ENCODE results near the gene LY9. TPM values are rescaled to one million over a fixed set of nuclear protein-coding genes. Genes with fewer than 3 reads are reported as not detected.
"Not testable (repeated sequence)": the region's sequence is repeated elsewhere in the genome, so short reads cannot be mapped to it uniquely, and the experiment has no call there.

The LY9 gene
- total RNA-seq, 2 donors from 2014 or later, result 0.65 to 0.71 TPM

DNA sequence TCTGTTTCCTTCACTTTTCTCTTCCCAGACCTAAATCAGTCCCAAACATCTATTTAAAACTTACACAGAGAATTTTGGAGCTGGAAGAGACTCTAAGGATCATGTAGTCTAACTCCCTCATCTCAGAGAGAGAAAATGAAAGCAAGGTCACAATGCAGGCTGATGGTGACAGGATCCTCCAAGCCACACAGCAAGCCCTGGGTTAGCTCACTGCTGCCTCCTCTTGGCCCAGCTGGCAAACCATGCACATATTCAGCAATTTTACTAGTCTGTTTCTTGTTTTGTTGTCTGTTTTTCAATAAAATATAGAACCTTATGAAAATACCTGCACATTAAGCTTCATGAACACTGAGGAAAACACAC, 27.7 kb upstream of the LY9 start:
- ATAC-seq (peak; percentile 78), DNase-seq (peak; percentile 39)
- intact Hi-C loops (cut with DNase I), result no loop called here

GRCh38 chr1:160772331-160772730, 23.6 kb upstream of the LY9 start:
- intact Hi-C loops (cut with DNase I), result no loop called here
- no peak for DNase-seq
- no peak for ATAC-seq

DNA sequence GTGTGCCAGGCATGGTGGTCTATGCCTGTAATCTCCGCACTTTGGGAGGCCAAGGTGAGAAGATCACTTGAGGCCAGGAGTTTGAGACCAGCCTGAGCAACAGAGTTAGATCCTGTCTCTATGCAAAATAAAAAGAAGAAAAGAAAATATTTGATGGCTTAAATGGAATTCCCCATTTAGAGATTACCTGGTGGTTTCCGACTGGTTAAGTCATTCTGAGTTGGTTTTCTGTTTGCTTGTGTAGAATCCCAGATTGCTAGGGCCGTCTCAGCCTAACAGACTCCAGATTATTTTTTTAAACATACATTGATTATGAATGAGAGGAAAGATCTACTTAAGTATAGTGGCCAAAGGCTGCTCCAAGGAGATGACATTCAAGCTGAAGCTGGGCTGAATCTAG, 22.9 kb upstream of the LY9 start:
- intact Hi-C loops (cut with DNase I), result no loop called here
- no peak for DNase-seq
- no peak for ATAC-seq

- DNase-seq (no peak), ATAC-seq (no peak)
- intact Hi-C loops (cut with DNase I), result no loop called here
Observed at GRCh38 chr1:160774886-160775719, 20.9 kb upstream of the LY9 start.

- DNase-seq (no peak), ATAC-seq (no peak)
- intact Hi-C loops (cut with DNase I), result no loop called here
Observed at GRCh38 chr1:160776178-160776577, 19.8 kb upstream of the LY9 start.

DNA sequence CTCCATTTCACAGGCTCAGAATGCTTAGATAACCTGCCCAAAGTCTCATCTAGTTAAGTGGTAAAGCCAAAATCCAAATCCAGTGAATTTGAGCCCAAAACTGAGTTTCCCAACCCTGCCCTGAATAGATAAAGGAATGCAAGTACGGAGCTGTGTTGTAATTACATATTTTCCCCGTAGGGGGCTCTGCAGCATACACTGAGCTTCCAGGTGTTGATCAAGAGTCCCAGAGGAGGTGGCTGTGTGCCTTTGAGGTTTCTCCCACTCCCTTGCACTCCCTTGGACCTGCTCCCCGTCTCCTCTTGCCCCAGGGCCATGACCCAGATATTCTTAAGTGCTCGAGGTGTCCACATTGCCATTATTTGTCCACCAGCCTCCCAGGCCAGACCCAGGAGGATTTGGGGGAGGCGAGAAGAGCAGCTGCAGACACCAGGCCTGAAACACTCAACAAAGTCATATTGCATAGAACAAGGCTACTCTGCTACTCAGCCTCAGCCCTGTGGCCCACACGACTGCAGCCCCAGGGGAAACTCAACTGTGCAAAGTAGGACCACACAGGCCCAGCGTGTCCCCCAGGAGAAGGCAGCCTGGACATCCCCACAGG, 18.4 kb upstream of the LY9 start:
- ATAC-seq, result peak in 1 of 2 donors; percentile 38
- intact Hi-C loops (cut with DNase I), result no loop called here
- no peak for DNase-seq

GRCh38 chr1:160778976-160779375, 17.0 kb upstream of the LY9 start:
- ATAC-seq, result no peak

DNA sequence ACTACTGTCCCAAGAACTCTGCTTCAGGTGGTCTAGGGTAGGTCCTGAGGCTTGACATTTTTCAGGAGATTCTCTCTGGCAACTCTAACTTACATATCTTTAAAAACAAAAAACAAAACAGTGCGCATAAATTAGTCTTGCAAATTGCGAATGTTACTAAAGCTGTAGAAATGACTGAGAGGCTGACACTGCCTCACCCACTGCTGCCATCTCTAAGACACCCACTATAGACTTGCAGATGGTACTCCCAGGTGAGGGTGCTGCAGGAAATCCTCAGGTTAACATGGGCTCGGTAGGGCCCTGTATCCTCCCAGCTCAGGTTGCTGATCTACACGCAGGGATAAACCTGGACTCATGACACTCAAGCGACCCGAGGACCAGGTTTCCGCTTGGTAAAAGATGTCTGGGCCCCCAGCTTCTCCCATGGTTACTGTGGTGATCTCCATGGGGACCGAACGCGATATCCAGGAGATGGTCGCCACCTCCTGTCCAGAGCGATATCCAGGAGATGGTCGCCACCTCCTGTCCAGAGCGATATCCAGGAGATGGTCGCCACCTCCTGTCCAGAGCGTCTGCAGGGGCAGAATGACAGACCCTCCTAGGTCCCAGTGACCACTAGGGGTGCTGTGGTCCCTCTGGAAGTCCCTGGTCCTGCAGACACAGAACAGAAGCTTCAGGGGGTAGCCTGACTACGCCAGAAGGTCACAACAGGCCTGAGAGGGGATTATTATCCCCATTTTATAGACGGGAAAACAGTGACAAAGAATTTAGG, 16.2 kb upstream of the LY9 start:
- ATAC-seq, result no peak
- intact Hi-C loops (cut with DNase I), result no loop called here
- DNase-seq, result no peak

More at GRCh38 chr1:160778976-160779375, 17.0 kb upstream of the LY9 start:
- intact Hi-C loops (cut with DNase I), result no loop called here
- DNase-seq, result no peak

DNA sequence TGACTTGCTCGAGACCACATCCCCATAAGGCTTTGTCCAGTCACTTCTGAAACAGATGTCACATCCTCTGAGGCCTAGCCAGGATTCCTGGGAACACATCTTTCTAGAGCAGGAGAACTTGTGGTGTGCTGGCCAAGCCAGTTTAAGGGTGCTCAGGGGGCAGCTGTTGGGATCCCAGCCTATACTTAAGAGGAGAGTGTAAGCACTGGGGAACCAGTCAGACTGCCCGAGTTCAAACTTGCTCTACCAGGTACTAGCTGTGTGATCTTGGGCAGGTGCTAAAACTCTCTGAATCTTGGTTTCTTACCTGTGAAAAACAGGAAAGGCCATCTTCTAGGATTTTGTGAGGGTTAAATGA, 15.6 kb upstream of the LY9 start:
- ATAC-seq (no peak), DNase-seq (no peak)
- intact Hi-C loops (cut with DNase I), result no loop called here

GRCh38 chr1:160781186-160781766, 14.7 kb upstream of the LY9 start:
- ATAC-seq (peak in 1 of 2 donors; percentile 25), DNase-seq (no peak)
- intact Hi-C loops (cut with DNase I), result no loop called here

DNA sequence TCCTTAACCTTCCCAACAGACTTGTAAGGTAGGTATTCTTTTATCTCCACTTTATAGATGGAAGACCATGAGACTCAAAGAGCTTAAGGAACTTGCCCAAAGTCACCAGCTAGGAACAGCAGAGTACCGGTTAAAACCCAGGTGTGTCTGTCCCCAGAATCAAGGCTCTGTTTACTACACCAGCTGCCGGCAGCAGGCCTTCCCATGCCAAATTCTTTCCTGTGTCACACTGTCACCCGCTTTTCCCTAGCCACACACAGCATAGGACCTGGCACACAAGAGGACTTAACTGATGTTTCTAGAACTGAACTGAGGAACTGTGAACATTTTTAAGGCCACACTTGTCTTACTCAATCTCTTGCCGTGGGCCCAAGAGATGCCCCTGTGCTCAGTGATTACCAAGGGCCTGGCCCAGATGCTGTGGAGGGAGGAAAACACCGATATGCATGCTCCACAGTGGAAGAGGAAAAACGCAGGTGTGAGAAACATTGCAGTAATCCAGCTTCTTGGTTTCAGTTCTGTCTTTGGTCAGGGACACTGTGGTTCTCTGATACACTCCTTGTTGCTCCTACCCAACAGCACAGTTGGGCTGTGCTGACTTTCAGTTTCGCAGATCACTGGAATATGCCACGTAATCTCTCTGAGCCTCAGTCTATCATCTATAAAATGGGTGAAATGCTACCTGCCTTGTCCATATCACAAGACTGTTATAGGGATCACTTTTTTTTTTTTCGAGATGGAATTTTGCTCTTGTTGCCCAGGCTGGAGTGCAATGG, 13.9 kb upstream of the LY9 start:
- intact Hi-C loops (cut with DNase I), result no loop called here
- ATAC-seq (peak in 1 of 2 donors; percentile 65), DNase-seq (no peak)

- ATAC-seq; intact Hi-C loops (cut with DNase I); DNase-seq: not testable (repeated sequence)
Observed at GRCh38 chr1:160782988-160783765, 12.8 kb upstream of the LY9 start.

DNA sequence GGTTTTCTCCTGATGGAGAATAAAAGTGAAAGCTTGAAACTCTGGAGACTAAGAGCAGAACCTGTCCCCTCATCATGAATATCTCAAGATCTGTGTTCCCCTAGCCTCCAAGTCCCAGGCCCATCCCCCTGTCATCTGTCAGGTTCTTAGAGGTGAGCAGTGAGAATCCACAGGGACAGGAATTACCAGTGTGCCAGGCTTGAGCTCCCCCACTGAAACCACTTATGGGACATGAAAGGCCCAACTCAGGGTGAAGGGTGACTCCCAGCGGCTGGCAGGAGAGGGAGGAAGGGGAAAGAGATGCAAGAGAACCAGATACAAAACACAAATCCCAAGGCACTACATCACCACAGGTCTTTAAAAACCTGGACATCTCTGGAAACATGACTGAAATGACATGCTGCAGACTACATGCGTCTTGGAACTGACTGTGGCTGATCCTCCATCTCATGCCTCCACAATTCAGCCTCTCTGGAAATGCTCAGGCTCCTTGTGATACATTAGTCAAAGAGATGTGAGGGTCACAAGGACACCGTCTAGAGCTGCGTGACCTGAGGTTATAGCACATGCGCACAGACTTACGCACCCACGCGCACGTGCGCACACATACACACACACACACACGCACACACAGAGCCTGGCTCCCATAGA, 6.8 kb upstream of the LY9 start:
- intact Hi-C loops (cut with DNase I), result no loop called here
- no peak for DNase-seq
- ATAC-seq, result no peak

DNA sequence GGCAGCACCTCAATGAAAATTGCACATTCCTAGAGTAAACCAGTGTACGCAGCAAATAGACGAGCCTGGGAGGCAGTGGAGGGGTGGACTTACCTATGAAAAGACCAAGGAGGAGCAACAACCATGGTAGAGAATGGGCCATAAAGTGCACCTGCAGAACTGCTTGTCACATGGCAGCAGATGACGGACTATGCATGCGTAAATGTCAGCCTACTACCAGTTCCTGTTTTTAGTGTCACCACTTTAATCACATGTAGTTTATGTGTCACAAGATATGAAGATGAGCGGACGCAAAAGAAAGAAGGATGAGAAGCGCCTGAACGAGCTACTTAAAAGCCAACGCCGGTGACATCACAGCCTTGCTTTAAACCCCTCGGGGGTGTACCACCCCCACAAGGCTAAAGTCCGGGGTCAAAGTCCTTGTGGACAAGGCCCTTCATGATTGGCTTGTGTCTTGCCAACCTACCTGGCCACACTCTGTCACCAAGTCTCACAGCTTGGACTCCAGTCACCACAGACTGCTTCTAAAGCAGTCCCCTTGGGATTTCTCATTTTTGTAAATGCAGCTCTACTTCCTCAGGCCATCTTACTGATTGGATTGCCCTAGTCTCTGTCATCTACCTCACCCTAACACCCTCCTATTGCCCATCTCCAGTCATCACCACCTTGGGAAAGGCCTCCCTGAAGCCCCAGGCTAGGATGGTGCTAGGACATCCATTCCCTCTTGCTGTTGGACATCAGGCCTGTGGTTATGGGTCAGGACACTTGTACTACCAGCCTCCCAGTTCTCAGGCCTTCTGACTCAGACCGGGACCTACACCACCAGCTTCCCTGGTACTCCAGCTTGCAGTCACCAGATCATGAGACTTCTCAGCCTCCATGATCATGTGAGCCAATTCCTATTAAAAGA, 6.0 kb upstream of the LY9 start:
- intact Hi-C loops (cut with DNase I), result no loop called here
- DNase-seq (no peak), ATAC-seq (peak in 1 of 2 donors; percentile 41)

DNA sequence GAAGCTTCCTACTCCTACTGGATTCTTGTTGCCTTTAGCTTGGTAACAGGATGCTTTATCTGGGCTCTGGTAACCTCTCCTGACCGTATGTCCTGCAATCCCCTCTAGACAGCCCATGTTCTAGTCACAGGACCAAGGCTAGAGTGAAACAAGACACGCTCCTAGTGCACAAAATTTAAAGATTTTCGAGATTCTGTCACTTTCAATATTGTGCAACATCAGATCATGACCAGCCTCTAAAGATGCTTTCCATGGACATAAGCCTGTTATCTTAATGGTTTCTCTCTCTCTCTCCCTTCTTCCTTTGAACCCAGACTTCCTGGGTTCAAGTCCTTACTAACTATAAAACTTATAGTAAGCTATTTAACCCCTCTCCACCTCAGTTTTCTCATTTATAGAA, 1.6 kb upstream of the LY9 start:
- intact Hi-C loops (cut with DNase I), result no loop called here
- ATAC-seq (no peak), DNase-seq (no peak)

- DNase-seq (no peak), ATAC-seq (no peak)
- intact Hi-C loops (cut with DNase I), result no loop called here
Observed at GRCh38 chr1:160797271-160797709, 1.3 kb downstream of the LY9 start.

DNA sequence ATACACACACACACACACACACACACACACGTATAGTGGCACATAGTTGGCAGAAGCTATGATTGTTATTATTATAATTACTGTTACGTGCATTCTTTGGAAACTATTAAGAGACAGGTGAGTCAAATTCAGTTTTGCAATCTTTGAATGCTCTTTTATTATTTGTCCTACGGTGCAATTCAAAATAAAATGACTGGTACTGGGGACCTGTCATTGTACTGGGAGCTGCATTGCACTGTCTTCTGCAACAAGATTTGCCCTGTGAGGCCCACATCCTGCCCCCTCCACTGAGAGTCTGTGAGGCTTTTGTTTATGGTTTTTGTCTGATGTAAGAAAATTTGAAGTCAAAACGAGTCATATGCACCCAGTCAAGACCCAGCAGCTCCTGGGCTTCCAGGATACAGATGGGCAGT, 1.9 kb downstream of the LY9 start:
- DNase-seq (no peak), ATAC-seq (no peak)
- intact Hi-C loops (cut with DNase I), result no loop called here

Data from left cardiac atrium (tissue), 4 donors.